COLO668 (cell line): Measurements from ENCODE around the gene KMT2C.
"Not testable (repeated sequence)": the region's sequence is repeated elsewhere in the genome, so short reads cannot be mapped to it uniquely, and the experiment has no call there.

ENCODE experiments used
- DNase-seq: peaks from one replicate; lab custom pipeline; 2025; ENCODE audit not compliant: unreplicated experiment; lab: John Stamatoyannopoulos, UW

Gene KMT2C

GRCh38 chr7:152234421-152234820 lies 201.4 kb downstream of the KMT2C start:
- not testable (repeated sequence) for DNase-seq

DNA sequence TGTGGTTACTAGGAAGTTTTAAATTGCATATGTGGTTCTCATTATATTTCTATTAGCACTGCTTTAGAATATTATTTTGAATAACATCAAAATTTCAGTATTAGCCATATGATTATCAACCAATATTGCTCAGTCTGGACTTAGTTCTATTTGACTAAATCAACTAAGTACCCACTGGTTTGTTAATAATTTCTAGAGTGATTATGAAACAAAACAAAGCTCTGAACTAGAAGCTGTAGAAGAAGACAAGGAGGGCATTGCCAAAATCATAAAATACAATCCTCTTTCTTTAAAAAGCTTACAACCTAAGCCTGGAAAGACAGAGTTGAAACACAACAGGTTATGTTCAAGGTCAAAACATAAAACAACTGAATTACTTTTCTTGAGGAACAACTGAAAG lies 204.7 kb downstream of the KMT2C start:
- DNase-seq, result no peak

DNA sequence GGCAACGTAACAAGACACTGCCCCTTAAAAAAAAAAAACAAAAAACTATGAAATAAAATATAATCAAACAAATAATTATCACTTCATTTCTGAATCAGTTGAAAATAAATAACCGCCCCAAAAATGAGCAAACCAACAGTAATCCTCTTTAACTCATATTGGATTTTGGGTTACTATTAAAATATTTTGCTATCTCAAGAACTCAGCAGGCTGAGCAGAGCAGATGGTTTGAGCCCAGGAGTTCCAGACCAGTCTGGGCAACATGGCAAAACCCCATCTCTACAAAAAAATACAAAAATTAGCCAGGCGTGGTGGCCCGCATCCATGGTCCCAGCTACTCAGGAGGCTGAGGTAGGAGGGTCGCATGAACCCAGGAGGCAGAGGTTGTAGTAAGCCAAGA lies 216.2 kb downstream of the KMT2C start:
- not testable (repeated sequence) for DNase-seq

DNA sequence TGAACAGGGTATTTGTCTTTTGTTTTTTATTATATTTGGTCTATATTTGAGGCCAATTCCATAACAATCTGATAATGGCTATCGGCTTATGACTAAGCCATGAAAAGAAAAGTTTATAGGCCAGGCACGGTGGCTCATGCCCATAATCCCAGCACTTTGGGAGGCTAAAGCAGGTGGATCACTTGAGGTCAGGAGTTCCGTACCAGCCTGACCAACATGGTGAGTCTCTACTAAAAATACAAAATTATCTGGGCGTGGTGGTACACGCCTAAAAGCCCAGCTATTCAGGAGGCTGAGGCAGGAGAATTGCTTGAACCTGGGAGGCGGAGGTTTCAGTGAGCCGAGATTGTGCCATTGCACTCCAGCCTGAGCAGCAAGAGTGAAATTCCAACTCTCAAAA lies 227.0 kb downstream of the KMT2C start:
- not testable (repeated sequence) for DNase-seq

- DNase-seq, result not testable (repeated sequence)
Measured at GRCh38 chr7:152204417-152204816, 231.4 kb downstream of the KMT2C start.

DNA sequence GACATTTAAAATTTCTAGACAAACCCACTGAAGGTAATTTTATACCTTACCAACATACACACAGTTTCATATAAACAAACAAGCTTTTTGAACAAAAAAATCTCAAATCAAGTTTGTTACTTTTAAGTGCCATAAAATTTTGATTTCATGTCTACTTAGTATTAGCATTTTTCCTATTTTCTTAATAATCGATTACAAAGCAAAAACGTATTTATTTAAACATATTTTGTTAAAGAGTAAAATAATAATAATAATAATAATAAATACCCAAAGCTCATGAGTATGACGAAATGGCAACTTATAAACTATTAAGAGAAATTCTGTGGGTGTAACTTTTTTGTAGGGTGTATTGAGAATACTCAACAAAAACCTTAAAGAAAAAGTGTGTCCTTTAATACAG lies 232.7 kb downstream of the KMT2C start:
- DNase-seq, result no peak

DNA sequence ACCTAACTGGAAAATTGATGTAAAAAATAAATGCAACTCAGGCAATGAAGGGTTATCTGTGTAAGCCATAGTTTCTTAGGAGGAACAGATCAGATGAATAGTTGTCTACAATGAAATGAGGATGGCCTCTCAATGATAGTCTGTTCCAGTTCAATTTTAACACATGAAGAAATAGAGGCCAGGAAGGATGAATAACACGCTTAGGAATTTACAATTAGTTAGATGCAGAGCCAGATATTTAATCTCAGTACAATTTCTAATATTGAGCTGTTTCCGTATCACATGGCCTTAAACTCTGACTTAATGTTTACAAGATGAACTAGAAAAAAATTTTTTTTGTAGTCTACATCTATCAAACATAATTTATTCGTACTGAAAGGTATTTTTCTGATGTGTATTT lies 233.7 kb downstream of the KMT2C start:
- DNase-seq, result no peak

- DNase-seq, result no peak
Measured at GRCh38 chr7:152200395-152200794, 235.4 kb downstream of the KMT2C start.

- DNase-seq, result no peak
Measured at GRCh38 chr7:152196391-152196790, 239.4 kb downstream of the KMT2C start.

GRCh38 chr7:152193880-152194279 lies 241.9 kb downstream of the KMT2C start:
- no peak for DNase-seq

DNA sequence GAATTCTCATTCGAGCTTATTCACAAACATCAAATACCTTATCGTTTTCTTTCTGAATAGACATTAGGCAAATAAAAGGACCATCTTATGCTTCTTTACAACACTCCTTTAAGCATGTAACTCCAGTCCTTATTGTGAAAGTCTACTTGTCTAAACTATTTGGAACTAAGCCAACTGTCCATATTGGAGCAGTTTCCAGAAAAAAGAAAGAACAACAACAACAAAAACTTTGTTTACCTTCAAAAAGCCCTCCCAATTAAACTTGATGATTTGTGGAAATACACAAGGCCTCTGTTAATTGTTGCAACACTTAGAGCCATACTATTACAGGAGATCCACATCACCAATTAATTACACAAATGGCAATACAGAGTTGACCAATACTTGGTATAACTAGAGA lies 246.7 kb downstream of the KMT2C start:
- no peak for DNase-seq

DNA sequence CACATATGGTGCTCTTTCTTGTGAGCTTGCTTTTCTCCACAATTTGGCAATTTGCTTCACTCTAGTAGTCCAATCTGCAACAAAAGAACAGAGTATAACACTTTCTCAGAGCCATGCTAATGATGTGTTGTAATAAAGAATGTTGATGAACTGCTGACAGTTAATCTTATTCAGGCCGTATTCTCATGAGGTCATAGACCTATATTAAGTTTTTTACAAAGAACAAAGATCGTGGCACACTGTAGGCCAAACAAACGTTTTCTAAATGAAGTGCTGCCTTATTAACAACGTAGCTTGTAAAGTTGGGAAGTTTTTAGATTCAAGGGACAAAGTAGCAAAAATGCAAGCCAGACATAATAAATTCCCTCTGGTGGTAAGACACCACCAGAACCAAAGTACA lies 250.2 kb downstream of the KMT2C start:
- DNase-seq, result no peak

GRCh38 chr7:152180587-152180986 lies 255.2 kb downstream of the KMT2C start:
- peak; percentile 5 for DNase-seq

DNA sequence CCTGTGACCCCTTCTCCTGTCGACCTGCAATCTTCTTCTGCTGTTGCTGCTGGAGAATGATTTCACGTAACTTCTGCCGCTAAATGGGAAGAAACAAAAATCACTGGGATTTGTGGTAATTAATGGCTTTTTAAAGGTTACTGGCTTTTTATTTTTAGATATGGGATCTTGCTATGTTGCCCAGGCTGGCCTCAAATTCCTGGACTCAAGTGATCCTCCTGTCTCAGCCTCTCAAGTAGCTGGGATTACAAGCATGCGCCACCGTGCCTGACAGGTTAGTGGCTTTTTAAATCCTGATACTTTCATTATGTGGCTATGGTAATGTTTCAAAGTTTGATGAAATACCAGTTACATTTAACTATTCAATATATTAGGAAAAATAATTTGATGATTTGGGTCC lies 255.8 kb downstream of the KMT2C start:
- no peak for DNase-seq

GRCh38 chr7:152178405-152179058 lies 257.3 kb downstream of the KMT2C start:
- no peak for DNase-seq

GRCh38 chr7:152177681-152178404 lies 258.0 kb downstream of the KMT2C start:
- DNase-seq, result no peak

DNA sequence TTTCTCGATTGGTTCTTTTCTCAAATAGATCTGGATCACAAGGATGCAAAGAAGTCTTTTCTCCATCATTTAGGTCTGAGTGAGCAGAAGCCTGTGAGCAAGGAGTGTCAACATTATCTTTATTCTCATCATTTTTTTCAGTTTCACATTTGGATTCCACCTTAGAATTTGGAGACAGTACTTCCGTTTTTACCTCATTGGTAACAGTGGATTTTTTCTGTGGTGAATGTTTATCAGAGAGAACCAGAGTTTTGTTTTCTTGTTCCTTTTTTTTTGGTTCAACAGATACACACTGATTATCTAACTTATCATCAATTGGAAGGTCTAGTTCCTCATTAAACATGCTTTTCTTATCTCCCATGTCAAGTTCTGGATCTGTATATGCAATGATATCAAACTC lies 259.0 kb downstream of the KMT2C start:
- DNase-seq, result no peak

DNA sequence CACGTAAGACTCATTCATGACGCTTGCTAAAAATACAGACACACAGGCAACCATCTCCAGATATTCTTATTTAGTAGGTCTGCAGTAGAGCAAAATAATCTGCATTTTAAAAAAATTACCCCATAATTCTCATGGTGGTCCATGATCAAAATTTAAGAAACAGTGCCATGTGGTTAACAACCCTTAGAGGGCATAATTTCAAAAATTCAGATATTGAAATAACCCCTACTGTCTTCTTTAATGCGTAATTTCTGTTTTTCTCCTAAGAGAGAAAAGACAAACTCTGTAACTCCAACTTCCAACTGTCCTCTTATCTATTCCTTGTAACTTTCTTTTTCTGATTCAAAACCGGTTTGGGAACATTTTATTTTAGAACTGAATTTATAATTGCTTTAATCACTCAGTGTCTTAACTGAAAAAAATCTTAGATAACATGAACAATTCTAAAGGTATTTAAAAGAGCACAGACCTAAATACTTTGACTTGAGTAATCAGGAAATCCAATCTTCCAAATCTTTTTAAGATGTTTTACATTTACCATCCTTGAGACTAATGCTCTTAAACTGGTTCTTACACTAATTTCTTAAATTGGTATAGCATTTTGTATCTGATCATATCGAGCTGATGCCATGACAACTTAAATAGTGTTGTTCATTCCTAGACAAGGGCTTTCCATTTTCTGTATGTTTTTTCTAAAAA lies 262.3 kb downstream of the KMT2C start:
- DNase-seq, result no peak

DNA sequence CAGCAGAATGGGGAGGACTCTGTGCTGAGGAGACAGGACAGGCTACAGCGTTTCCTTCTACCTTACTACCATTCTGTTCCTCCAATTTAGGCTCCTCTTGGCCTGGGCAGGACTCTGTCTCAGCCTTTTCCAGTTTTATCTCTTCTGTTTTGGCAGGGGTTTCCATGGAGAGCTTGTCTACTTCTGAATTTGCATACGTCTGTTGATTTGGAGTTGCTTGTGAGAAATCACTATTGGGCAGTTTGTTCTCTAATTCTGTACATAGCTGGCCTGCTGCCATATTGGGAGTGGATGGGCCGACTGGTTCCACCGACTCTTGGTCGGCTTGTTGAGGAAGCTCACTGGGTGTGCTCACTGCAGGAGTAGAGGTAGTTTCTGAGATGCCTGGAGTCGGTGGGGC lies 273.5 kb downstream of the KMT2C start:
- DNase-seq, result no peak

DNA sequence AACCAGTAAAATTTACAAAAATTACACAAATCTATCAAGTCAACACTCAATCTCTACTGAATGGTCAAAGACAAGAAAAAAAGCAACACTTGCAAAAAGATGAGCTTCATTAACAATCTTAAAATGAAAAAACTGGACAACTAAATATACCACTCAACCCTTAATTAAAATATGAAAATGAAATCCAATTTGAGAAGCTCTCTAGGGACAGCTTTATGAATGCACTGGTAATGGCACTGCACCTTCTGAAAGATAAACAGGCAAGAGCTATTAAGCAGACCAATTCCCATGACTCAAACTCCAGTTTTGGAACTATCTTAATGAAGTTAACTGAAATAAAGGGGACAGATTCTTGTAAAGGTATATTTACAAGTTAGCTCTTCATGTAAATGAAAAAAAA lies 274.6 kb downstream of the KMT2C start:
- DNase-seq, result no peak

DNA sequence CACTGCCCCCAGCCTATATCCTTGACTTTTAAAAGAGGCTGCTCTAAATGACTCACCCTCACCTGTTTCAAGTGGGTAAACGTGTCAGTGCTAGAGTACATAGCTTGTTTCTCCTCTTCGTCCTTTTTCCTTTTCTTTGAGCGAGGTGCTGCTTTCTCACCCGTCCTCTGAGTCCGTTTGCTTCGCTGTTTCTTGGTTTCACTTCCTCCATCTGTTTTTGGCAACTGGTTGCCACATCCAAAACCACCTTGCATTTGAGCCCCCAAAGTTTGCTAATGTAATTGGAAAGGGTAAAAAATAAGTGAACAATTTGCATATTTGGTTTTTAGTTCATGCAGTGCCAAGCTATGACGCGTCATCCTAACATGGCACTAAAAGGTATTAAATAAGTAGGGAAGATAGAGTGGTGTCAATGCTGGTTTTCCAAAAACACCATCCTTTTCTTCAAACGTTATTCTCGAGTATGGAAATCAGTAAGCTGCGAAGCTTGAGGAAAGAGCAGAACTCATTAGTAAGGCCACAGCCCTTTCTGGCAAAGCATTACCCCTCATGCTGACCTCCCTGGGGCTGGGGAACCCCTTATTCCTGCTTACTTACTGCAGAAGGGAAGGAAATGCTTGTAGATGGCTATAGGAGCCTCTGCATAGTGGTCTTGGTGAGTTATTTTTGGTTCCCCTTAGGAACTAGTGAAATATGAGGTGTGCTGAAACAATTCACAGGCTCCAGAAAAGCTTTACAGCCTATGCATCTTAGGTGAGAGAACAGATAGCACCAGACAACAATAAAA lies 276.8 kb downstream of the KMT2C start:
- DNase-seq, result no peak
